Hepatocyte (in vitro differentiated cells): ENCODE results near the gene HLA-DRB5. TPM values are rescaled to one million over a fixed set of nuclear protein-coding genes. Genes with fewer than 3 reads are reported as not detected.
"Not testable (repeated sequence)": the region's sequence is repeated elsewhere in the genome, so short reads cannot be mapped to it uniquely, and the experiment has no call there.

Source experiments
- DNase-seq: peaks from one replicate; pipeline ENCODE4 v3.0.0-alpha.2; 2016; ENCODE audit warnings: low spot score
- H2AFZ ChIP-seq: fragments of 200-600 bp; sonication (generic); 2 replicates; pipeline ENCODE4 v1.6.0; 2016; ENCODE audit warnings: antibody characterized with exemption, mild to moderate bottlenecking
- H3K27ac ChIP-seq: fragments of 200-600 bp; sonication (generic); 2 replicates; pipeline ENCODE4 v1.5.1; 2016; ENCODE audit warnings: mild to moderate bottlenecking
- H3K27me3 ChIP-seq: fragments of 200-600 bp; sonication (generic); 2 replicates; pipeline ENCODE4 v1.6.1; 2016
- H3K36me3 ChIP-seq: fragments of 200-600 bp; sonication (generic); replicated peaks from 2 replicates; pipeline ENCODE4 v1.5.1; 2016; ENCODE audit warnings: low read depth; ENCODE audit not compliant: insufficient read depth
- H3K4me1 ChIP-seq: fragments of 200-600 bp; sonication (generic); 2 replicates; pipeline ENCODE4 v1.5.1; 2016; ENCODE audit warnings: mild to moderate bottlenecking, moderate library complexity; ENCODE audit not compliant: insufficient read depth
- H3K4me2 ChIP-seq: fragments of 200-600 bp; sonication (generic); 2 replicates; pipeline ENCODE4 v1.6.0; 2016
- H3K4me3 ChIP-seq: fragments of 200-600 bp; sonication (generic); 2 replicates; pipeline ENCODE4 v1.5.1; 2016; ENCODE audit warnings: mild to moderate bottlenecking
- H3K79me2 ChIP-seq: fragments of 200-600 bp; sonication (generic); 2 replicates; pipeline ENCODE4 v1.6.0; 2017; ENCODE audit warnings: mild to moderate bottlenecking
- H3K9me2 ChIP-seq: fragments of 200-600 bp; sonication (generic); replicated peaks from 2 replicates; pipeline ENCODE4 v1.6.0; 2017; ENCODE audit warnings: mild to moderate bottlenecking; ENCODE audit not compliant: insufficient read depth
- H3K9me3 ChIP-seq: fragments of 200-600 bp; sonication (generic); 2 replicates; pipeline ENCODE4 v1.5.1; 2016; ENCODE audit warnings: low read depth, mild to moderate bottlenecking
- H4K20me1 ChIP-seq: fragments of 200-600 bp; sonication (generic); 2 replicates; pipeline ENCODE4 v1.6.0; 2016; ENCODE audit warnings: mild to moderate bottlenecking; ENCODE audit not compliant: insufficient read depth, poor library complexity, severe bottlenecking
- CTCF ChIP-seq: fragments of 200-600 bp; sonication (generic); IDR thresholded peaks from 2 replicates; pipeline ENCODE4 v1.5.1; 2016; ENCODE audit warnings: antibody characterized with exemption, mild to moderate bottlenecking; ENCODE audit not compliant: poor library complexity
- EZH2 ChIP-seq: fragments of 200-600 bp; sonication (generic); IDR thresholded peaks from 2 replicates; pipeline ENCODE4 v1.6.1; 2016; ENCODE audit warnings: antibody characterized with exemption, mild to moderate bottlenecking, borderline replicate concordance
- EZH2phosphoT487 ChIP-seq: fragments of 200-600 bp; sonication (generic); IDR thresholded peaks from one replicate; pipeline ENCODE4 v1.6.1; 2018; ENCODE audit warnings: antibody characterized with exemption, mild to moderate bottlenecking, low read depth, moderate library complexity; ENCODE audit not compliant: unreplicated experiment, severe bottlenecking
- WGBS: methylation state at CpG from one replicate; pipeline ENCODE4 v1.1.6; 2016; ENCODE audit warnings: low lambda C conversion rate; ENCODE audit errors: missing lambda C conversion rate; 5-methylcytosine and 5-hydroxymethylcytosine counted together
- polyA plus RNA-seq: library from polyadenylated mRNA; unstranded; fragments of >200 nt; fragmentation: Nextera tagmentation; extraction: Ambion mirVana; gene quantifications from 2 replicates; pipeline ENCODE4 v1.2.1, GENCODE V29; 2016
- total RNA-seq: library from RNA; depleted of rRNA; stranded (reverse); fragments of >200 nt; gene quantifications from 2 replicates; pipeline ENCODE4 v1.2.3, GENCODE V29; 2014

HLA-DRB5 gene
- total and polyA plus RNA-seq, 2 experiments from 2014 or later, result 9.7 to 17.0 TPM

GRCh38 chr6:32484614-32484998 is 45.5 kb downstream of the HLA-DRB5 start:
- H3K79me2 ChIP-seq, result no peaks in the 10 kb centered on the region
- H3K4me2 ChIP-seq, result no peak overlapping the region
- no peaks in the 10 kb centered on the region for H3K4me1 ChIP-seq
- no peak overlapping the region for H2AFZ ChIP-seq
- H3K4me3 ChIP-seq, result no peak overlapping the region
- no peaks in the 10 kb centered on the region for H3K9me3 ChIP-seq
- 84% methylated on average over 4 of the region's 4 CpGs for WGBS
- H3K27me3 ChIP-seq, result no peaks in the 10 kb centered on the region
- no peak for DNase-seq
- no peak overlapping the region for H3K27ac ChIP-seq
- no peaks in the 10 kb centered on the region for H3K9me2 ChIP-seq
- H3K36me3 ChIP-seq, result no peaks in the 10 kb centered on the region
- H4K20me1 ChIP-seq, result no peaks in the 10 kb centered on the region
- no peak for TF ChIP-seq EZH2
- no peak for TF ChIP-seq CTCF
- no peak for TF ChIP-seq EZH2phosphoT487

GRCh38 chr6:32483968-32484613 is 46.0 kb downstream of the HLA-DRB5 start:
- H3K4me2 ChIP-seq, result no peak overlapping the region
- no peaks in the 10 kb centered on the region for H3K27me3 ChIP-seq
- WGBS, result 90% methylated on average over 24 of the region's 26 CpGs
- H3K79me2 ChIP-seq, result no peaks in the 10 kb centered on the region
- no peaks in the 10 kb centered on the region for H3K36me3 ChIP-seq
- H3K9me2 ChIP-seq, result no peaks in the 10 kb centered on the region
- no peak overlapping the region for H3K27ac ChIP-seq
- no peak for DNase-seq
- no peak overlapping the region for H2AFZ ChIP-seq
- TF ChIP-seq EZH2phosphoT487, result no peak
- TF ChIP-seq CTCF, result no peak
- no peak for TF ChIP-seq EZH2
- no peaks in the 10 kb centered on the region for H4K20me1 ChIP-seq
- no peak overlapping the region for H3K4me3 ChIP-seq
- H3K9me3 ChIP-seq, result no peaks in the 10 kb centered on the region
- no peaks in the 10 kb centered on the region for H3K4me1 ChIP-seq

- no peak for DNase-seq
- no peaks in the 10 kb centered on the region for H3K27me3 ChIP-seq
- H3K4me1 ChIP-seq, result no peaks in the 10 kb centered on the region
- H3K27ac ChIP-seq, result no peak overlapping the region
- no peaks in the 10 kb centered on the region for H3K9me2 ChIP-seq
- no peaks in the 10 kb centered on the region for H3K9me3 ChIP-seq
- 92% methylated on average over 13 of the region's 13 CpGs for WGBS
- H3K4me2 ChIP-seq, result no peak overlapping the region
- no peaks in the 10 kb centered on the region for H4K20me1 ChIP-seq
- H3K36me3 ChIP-seq, result no peaks in the 10 kb centered on the region
- no peaks in the 10 kb centered on the region for H3K79me2 ChIP-seq
- no peak overlapping the region for H3K4me3 ChIP-seq
- TF ChIP-seq EZH2phosphoT487 (no peak), EZH2 (no peak), CTCF (no peak)
- H2AFZ ChIP-seq, result no peak overlapping the region
Measured at GRCh38 chr6:32475392-32476206, 54.5 kb downstream of the HLA-DRB5 start.

- not testable (repeated sequence) for H2AFZ ChIP-seq, H3K27ac ChIP-seq
- 78% methylated on average over 10 of the region's 10 CpGs for WGBS
Measured at GRCh38 chr6:32473376-32474348, 56.4 kb downstream of the HLA-DRB5 start.

More at GRCh38 chr6:32473376-32474348, 56.4 kb downstream of the HLA-DRB5 start:
- H3K36me3 ChIP-seq, H4K20me1 ChIP-seq, H3K9me3 ChIP-seq, H3K9me2 ChIP-seq, H3K27me3 ChIP-seq, H3K4me1 ChIP-seq, H3K4me3 ChIP-seq, H3K4me2 ChIP-seq, H3K79me2 ChIP-seq: not testable (repeated sequence)
- peak; percentile 45 for DNase-seq
